Jurkat, Clone E6-1 (cell line): ENCODE data around the gene NLRC5. TPM values are rescaled to one million over a fixed set of nuclear protein-coding genes. Genes with fewer than 3 reads are reported as not detected.

Source experiments
- DNase-seq: peaks from one replicate; pipeline ENCODE4 v3.0.0-alpha.2; 2011; ENCODE audit warnings: low read depth, low spot score
- H3K4me3 ChIP-seq: 2 replicates; pipeline ENCODE4 v1.5.1; 2011; ENCODE audit warnings: mild to moderate bottlenecking, low read length, control low read depth, moderate library complexity
- polyA plus RNA-seq: library from polyadenylated mRNA; unstranded; fragments of >200 nt; gene quantifications from one replicate; pipeline ENCODE4 v1.2.1, GENCODE V29; 2012; ENCODE audit warnings: missing spikeins; ENCODE audit not compliant: insufficient read length, insufficient read depth

NLRC5 gene
- polyA plus RNA-seq: 26.4 TPM

DNA sequence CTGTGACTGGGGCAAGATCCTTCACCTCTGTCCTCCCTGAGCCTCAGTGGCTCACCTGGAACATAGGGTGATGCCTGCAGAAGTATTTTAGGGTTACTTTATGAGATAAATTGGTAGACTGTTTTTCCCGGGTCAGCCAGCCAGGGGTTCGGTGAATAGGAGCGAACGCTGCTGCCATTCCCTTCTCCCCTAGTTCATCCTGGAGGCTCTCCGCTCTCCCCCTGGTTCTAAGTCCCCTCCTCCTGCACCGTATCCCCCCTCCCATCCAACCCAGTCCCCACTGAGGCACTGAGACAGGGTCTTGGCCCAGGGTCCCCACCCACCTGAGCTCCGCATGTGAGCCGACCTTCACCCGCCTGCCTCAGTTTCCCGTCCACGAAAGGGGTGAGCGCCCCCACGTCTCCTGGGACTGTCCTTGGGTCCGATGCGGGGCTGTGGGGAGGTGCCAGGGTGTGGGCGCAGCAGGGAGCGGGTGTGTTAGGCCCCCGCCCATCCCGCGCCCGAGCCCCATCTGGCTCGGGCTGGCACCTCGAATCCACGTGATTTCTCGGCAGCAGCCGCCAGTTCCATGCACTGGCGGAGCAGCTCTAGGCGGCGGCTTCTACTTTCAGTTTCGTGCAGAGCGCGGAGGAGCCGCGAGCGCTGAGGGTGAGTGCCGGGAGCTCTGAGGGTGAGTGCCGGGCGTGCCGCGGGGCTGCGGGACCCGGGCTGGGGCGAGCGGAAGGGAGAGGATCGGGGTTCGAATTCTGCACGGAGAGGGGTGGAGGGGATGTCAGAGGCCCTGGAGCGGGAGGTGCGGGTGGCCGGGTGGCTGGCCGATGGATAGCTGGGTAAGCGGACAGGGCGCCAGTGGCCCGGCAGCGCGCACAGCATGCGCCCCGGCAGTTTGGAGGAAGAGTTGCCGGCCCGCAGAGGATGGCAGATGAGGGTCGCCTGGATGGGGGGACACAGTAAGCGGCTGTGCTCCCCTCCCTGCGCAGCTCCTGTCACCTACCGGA is at the start of gene NLRC5:
TSS of gene NLRC5 (plus strand) at position 610 of the 998 bp plus-strand sequence. CDS start 31,156 bp downstream, outside the sequence.
- peak within 1 kb of the TSS; percentile 75 for H3K4me3 ChIP-seq
- peak; percentile 74 for DNase-seq

DNA sequence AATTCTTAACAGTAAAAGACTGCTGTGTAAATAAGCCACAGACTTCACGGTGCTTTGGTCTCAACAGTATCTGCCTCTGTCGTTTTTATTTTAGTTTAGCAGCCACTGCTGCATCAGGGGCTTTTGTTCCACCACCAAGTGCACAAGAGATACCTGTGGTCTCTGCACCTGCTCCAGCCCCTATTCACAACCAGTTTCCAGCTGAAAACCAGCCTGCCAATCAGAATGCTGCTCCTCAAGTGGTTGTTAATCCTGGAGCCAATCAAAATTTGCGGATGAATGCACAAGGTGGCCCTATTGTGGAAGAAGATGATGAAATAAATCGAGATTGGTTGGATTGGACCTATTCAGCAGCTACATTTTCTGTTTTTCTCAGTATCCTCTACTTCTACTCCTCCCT is 49.6 kb upstream of the NLRC5 start:
- H3K4me3 ChIP-seq: no peak overlapping the region
- peak; percentile 58 for DNase-seq

DNA sequence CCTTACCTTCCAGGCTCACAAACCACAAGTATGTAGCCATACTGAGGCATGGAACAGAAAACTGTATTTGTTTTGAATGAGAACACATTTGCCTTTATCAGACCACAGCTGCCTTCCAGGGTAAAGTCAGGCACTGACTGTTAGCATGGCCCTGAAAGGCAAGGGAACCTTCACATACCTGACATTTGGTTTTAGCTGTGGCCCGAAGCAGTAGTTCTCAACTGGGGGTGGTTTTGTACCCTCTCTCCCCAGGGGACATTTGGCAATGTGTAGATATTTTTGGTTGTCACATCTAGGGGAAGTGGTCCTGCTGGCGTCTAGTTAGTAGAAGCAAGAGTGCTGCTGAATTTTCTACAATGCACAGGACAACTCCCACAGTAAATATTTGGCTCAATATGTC is 48.3 kb upstream of the NLRC5 start:
- no peak overlapping the region for H3K4me3 ChIP-seq
- DNase-seq: no peak

DNA sequence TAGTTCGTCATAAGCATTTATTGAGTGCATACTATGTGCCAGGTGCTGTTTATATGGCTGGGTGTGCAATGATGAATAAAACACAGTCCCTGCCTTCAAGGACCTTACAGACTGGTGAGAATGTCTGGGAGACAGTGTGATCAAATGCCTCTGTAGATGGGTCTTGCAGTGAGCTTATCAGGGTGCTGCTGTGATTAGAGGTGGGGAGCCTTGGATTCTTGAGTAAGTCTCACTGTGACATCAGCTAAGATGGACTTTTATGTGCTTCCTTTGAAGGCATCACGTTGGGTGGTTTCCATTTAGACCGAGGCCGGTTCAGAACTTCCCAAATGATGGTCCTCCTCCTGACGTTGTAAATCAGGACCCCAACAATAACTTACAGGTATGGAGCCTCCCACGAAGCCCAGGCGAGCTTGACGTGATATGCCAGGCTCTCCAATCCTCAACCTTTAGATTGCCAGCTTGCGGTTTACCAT is 47.5 kb upstream of the NLRC5 start:
- no peak for DNase-seq

GRCh38 chr16:56943761-56944375 is 45.5 kb upstream of the NLRC5 start:
- DNase-seq: no peak
- H3K4me3 ChIP-seq: no peak overlapping the region

More for the DNA sequence above, 47.5 kb upstream of the NLRC5 start:
- no peak overlapping the region for H3K4me3 ChIP-seq

DNA sequence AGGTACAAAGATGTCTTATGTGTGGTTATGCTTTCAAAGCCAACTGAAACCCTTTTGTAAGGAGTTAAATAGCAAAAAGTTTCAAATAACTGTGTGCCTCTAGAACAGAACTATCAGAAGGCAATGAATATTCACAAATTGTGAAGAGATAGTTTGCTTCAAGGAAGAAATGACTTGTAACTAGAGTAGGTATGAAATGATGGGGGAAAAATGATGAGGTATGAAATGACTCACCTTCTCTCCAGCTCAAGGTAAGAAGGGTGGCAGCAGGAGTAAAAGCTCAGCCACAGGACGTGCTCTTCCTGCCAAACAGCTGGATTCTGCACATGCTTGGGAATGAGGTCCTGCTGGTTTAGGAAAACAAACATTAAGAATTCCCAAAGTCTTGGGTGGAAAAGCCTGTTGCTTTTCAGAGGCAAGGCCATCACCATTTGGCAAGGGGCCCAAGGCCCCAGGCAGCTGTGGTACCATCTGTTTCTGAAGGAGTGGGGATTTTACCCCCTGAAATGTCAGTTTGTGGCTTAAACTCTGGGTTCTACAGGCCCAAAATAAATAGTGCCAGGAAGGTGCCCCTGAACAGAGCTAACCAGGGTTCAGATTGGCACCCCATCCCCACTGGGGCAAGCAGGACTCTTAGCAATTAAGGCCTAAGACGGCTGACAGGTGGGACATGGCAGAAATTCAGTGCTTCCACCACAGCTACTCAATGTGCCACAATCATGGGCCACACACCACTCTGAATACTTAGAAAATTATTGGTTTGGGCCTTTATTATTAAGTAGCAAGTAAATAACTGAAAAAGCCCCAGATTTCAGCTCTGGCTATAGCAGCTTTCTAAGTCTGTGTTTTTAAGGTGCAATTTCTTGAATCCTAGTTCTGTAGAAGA is 44.2 kb upstream of the NLRC5 start:
- no peak for DNase-seq
- H3K4me3 ChIP-seq: no peak overlapping the region

GRCh38 chr16:56945847-56946527 is 43.4 kb upstream of the NLRC5 start:
- no peak for DNase-seq
- H3K4me3 ChIP-seq: no peak overlapping the region

DNA sequence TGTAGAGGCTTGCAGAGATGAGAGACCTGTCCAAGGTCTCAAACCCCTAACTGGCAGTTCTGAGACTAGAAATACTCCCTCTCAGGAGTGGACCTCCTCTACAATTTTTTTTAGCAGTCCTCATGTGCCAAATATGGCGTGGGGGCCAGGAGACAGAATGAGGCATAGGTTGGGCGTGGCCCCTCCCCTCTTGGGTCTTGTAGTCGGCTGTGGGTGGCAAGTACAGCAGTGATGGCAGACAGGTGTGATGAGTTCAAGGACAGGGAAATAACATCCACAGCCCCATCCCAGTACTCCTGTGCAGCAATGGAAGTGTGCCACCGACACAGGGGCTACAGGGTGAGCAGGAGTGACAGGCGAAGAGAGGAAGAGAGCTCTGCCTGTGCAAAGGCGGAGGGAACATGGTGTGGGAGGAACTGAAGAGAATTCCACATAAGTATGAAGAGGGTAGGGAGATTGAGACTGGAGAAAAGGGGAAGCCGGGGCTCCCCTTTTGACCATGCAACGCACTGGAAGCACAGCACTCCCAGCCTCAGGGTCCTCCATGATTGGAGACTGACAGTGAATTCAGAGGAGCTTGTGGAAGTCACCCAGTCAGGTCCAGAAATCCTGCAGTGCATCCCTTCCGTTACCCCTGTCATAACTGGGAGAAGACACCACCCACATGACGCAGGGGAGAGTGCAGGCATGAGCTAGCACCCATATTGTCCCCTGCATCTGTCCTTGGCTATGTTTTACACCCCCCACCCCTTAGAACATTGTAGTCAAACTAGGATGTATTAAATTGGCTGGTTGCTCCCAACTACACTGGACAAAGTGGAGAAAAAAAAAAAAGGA is 42.4 kb upstream of the NLRC5 start:
- no peak for DNase-seq
- no peak overlapping the region for H3K4me3 ChIP-seq

DNA sequence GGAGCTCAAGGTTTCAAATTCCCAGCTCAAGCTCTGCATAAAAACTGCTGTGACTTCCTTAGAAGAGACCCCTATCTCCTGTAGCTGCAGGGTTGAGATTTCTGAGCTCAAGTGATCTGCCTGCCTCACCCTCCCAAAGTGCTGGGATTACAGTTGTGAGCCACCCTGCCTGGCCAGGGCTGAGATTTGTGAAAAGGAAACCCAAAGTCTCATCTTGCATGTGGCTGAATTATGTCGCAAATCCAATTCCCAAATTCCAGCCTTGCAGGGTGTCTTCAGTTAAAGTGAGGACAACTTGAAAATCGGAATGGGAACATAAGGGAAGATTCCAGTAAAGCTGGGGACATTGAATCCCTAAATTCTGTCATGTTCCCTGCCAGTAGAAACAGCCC is 41.8 kb upstream of the NLRC5 start:
- DNase-seq: no peak

DNA sequence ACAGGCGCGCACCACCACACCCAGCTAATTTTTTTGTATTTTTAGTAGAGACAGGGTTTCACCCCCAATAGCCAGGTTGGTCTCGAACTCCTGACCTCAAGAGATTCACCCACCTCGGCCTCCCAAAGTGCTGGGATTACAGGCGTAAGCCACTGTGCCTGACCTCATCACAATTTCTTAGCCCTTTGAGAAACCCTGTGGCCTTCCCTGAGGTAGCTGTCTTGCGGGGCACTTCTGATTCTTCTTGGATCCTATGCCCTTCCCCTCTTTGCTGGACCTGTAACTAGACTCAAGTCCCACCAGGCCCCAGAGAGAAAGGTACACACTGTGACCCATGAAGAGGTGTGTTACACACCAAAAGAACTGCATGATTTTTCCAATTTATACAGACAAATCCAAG is 41.1 kb upstream of the NLRC5 start:
- no peak overlapping the region for H3K4me3 ChIP-seq
- DNase-seq: no peak

More for the DNA sequence above, 41.8 kb upstream of the NLRC5 start:
- H3K4me3 ChIP-seq: no peak overlapping the region

- DNase-seq: no peak
- no peak overlapping the region for H3K4me3 ChIP-seq
Observed at GRCh38 chr16:56950051-56950450, 39.3 kb upstream of the NLRC5 start.

DNA sequence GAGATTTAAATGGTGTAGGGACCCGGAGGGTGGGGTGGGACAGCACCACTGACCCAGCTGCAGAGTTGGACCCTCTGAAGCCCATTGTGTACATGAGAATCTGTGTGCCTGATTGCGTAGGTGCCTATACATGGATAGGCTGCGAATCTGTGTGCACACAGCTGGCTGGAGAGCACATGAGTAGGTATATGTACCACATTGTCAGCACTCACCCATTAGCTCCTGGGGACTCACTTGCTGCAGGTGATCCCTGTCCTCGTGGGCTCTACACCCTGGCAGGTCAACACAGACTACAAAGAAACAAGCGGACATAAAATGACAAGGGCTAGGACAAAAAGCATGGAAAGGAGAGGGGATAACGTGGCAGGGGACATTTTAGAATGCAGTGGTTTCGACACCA is 38.9 kb upstream of the NLRC5 start:
- no peak for DNase-seq
- H3K4me3 ChIP-seq: no peak overlapping the region

- no peak overlapping the region for H3K4me3 ChIP-seq
- peak; percentile 36 for DNase-seq
Observed at GRCh38 chr16:56950881-56951771, 38.2 kb upstream of the NLRC5 start.

- no peak overlapping the region for H3K4me3 ChIP-seq
- DNase-seq: no peak
Observed at GRCh38 chr16:56953006-56953405, 36.4 kb upstream of the NLRC5 start.

DNA sequence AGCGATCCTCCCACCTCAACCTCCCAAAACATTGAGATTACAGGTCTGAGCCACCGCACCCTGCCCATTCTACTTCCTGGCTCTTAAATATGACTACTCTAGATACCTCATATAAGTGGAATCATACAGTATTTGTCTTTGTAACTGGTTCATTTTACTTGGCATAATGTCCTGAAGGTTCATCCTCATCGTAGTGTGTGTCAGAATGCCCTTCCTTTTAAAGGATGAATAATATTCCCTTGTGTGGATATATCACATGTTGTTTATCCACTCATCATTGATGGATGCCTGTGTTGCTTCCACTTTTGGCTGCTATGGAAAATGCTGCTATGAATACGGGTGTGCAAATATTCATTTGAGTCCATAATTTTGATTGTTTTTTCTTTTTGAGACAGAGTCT is 33.3 kb upstream of the NLRC5 start:
- H3K4me3 ChIP-seq: no peak overlapping the region
- no peak for DNase-seq

DNA sequence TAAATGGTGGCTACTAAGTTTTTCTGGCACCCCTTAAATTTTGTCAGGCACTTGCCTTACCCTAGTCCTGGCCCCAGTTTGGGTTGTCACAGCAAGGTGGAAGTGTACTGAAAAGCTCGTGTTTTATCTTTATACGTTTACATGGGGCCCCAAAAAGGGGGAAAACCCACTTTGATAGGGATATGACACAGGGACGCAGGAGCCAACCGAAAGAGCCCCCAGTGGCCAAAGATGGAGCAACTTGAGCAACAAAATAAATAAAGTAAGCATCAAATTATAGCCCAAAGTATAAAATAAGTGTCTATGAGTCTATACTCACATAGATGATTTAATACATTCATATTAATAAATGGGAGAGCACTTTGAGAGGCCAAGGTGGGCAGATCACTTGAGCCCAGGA is 32.6 kb upstream of the NLRC5 start:
- no peak for DNase-seq
- no peak overlapping the region for H3K4me3 ChIP-seq
